ENCODE data around the gene PDS5A. TPM values are rescaled to one million over a fixed set of nuclear protein-coding genes. Genes with fewer than 3 reads are reported as not detected.
"Not testable (repeated sequence)": the region's sequence is repeated elsewhere in the genome, so short reads cannot be mapped to it uniquely, and the experiment has no call there.

PDS5A gene
- total RNA-seq, 4 donors from 2014 or later = 68.3 to 110 (median 76.8) TPM

GRCh38 chr4:39785083-39785482, 192.6 kb downstream of the PDS5A start:
- no peak for DNase-seq
- H3K9me3 ChIP-seq = no peaks in the 10 kb centered on the region
- no peak for TF ChIP-seq POLR2A (IDR thresholded peaks at IDR 0.05)
- no peak for TF ChIP-seq CTCF (IDR thresholded peaks at IDR 0.05)
- H3K27me3 ChIP-seq = no peaks in the 10 kb centered on the region
- H3K27ac ChIP-seq = no peak overlapping the region
- no peaks in the 10 kb centered on the region for H3K4me1 ChIP-seq
- H3K36me3 ChIP-seq = peaks cover 0 to 3% (median 0%) of the 10 kb centered on the region in 3 donors
- no peak overlapping the region for H3K4me3 ChIP-seq

- H3K27me3 ChIP-seq, H3K9me3 ChIP-seq, H3K4me3 ChIP-seq, H3K27ac ChIP-seq, H3K4me1 ChIP-seq, DNase-seq: not testable (repeated sequence)
- H3K36me3 ChIP-seq = peaks cover 0 to 25% (median 0%) of the 10 kb centered on the region in 3 donors
Measured at GRCh38 chr4:39781988-39782387, 195.7 kb downstream of the PDS5A start.

Small RNAs within 50 kb of the gene (small RNA-seq; reads per million reads assigned to genes)
- 0 reads per million in 2 donors for gene RNA5SP159

Other genes starting within 250 kb of the PDS5A start
- 10 to 100 TPM in 3 of 4 donors, 1 to 10 TPM in 1; 8.1 to 39.6 (median 10.2) TPM for gene N4BP2, start 78.9 kb upstream of the PDS5A start, total RNA-seq
- 10 to 100 TPM in 2 of 4 donors, 1 to 10 TPM in 2; 3.0 to 46.2 (median 9.8) TPM for gene RHOH, start 219.1 kb upstream of the PDS5A start, total RNA-seq